Tibial artery (tissue), 4 donors: ENCODE measurements around the gene ZFHX2.

Source experiments
- DNase-seq, 2 donors: peaks; one replicate each; pipeline ENCODE4 v3.0.0-alpha.2; 2019
- H3K27ac ChIP-seq, 2 donors: fragments of 200-600 bp; sonication (generic) in 1 of 2; 1 replicate in 1 of 2; 2 replicates in 1 of 2; pipeline ENCODE4 v1.5.1; 2018 to 2019; ENCODE audit warnings: mild to moderate bottlenecking in 1 of 2
- H3K27me3 ChIP-seq, 2 donors: fragments of 200-600 bp; sonication (generic) in 1 of 2; one replicate each; pipeline versions ENCODE4 v1.5.1 to v1.6.0; 2016 to 2019
- H3K36me3 ChIP-seq, 3 donors: fragments of 200-600 bp; sonication (generic) in 2 of 3; one replicate each; pipeline ENCODE4 v1.5.1; 2016 to 2019; ENCODE audit warnings: mild to moderate bottlenecking in 2 of 3
- H3K4me1 ChIP-seq, 4 donors: fragments of 200-600 bp; sonication (generic) in 2 of 4; 1 replicate in 3 of 4; 2 replicates in 1 of 4; pipeline ENCODE4 v1.5.1; 2016 to 2019
- H3K4me3 ChIP-seq, 2 donors: fragments of 200-600 bp; sonication (generic) in 1 of 2; 1 replicate in 1 of 2; 2 replicates in 1 of 2; pipeline ENCODE4 v1.5.1; 2018 to 2019; ENCODE audit warnings: mild to moderate bottlenecking in 2 of 2
- H3K9me3 ChIP-seq, 3 donors: fragments of 200-600 bp; sonication (generic) in 1 of 3; one replicate each; pipeline ENCODE4 v1.5.1; 2016 to 2019
- CTCF ChIP-seq, 2 experiments: fragments of 200-600 bp in 1 of 2; fragments of 450-650 bp in 1 of 2; IDR thresholded peaks; one replicate each; pipeline ENCODE4 v1.5.1; 2017 to 2019; ENCODE audit warnings: antibody characterized with exemption in 2 of 2, mild to moderate bottlenecking in 1 of 2, moderate library complexity in 1 of 2
- intact Hi-C: fragments of 100-400 bp; cut with DNase I; formaldehyde crosslinking; loops from one replicate; pipeline ENCODE4 v1.15.0; 2023; ENCODE audit warnings: low total_unique reads

The ZFHX2 gene

GRCh38 chr14:23562822-23563472 is 11.4 kb upstream of the ZFHX2 start:
- no peak overlapping the region for H3K27ac ChIP-seq
- DNase-seq: no peak
- intact Hi-C loops: loop anchor here (2.0 kb wide), 1 partner anchor 86 kb away; no protein-coding TSS in a partner anchor

DNA sequence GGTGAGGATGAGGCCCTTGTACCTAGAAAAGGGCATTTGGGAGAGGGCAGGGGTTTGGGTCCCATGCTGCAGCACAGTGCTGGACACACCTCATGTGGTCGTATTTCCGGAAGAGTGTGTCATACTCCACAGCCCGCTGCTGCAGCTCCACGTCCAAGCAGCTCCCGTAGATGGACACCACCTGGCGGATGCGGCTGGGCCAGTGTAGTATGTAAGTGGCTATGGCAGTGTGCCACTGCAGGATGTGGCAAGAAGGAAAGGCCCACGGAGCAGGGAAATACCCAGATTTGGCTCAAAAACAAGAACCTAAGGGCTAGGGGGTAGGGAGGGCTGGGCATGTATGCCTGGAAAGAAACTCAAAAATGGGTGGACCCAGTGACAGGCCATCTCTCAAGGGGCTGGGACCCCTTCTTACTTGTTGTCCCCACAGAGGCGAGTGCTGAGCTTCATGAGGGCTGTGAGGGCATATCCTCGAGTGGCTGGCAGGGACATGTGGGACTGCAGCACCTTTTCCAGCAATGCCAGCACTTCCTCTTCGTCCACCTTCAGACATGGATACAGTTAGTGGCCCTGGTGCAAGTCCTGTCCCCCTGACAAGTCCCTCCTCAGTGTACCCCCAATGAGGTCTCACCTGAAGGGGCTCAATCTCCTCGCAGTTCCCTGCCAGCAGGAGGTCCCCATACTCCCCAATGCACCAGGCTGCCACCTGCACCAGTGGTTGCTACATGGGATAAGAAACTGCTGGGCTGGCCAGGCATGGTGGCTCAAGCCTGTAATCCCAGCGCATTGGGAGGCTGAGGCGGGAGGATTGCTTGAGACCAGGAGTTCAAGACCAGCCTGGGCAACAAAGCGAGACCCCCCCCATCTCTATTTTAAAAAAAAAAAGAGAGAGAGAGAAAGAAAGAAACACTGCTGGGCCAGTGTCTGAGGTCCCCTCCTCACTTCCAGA is 10.6 kb upstream of the ZFHX2 start:
- no peak for DNase-seq
- peaks cover 0 to 72% (median 0%) of the 10 kb centered on the region in 3 donors for H3K36me3 ChIP-seq
- intact Hi-C loops: loop anchor here (2.0 kb wide), 1 partner anchor 85 kb away; no protein-coding TSS in a partner anchor
- no peak overlapping the region for H3K27ac ChIP-seq
- peaks cover 0 to 6% of the 10 kb centered on the region in 2 donors for H3K27me3 ChIP-seq
- TF ChIP-seq CTCF (IDR thresholded peaks at IDR 0.05): no peak
- H3K4me1 ChIP-seq: peaks cover 0 to 23% (median 12%) of the 10 kb centered on the region in 4 donors
- H3K4me3 ChIP-seq: no peak overlapping the region
- H3K9me3 ChIP-seq: no peaks in the 10 kb centered on the region

More at GRCh38 chr14:23562822-23563472, 11.4 kb upstream of the ZFHX2 start:
- Histone ChIP-seq H3K9me3 (no peaks in the 10 kb centered on the region), H3K27me3 (peaks cover 0 to 6% of the 10 kb centered on the region in 2 donors), H3K4me1 (peaks cover 0 to 20% (median 8%) of the 10 kb centered on the region in 4 donors), H3K4me3 (no peak overlapping the region), H3K36me3 (peaks cover 0 to 70% (median 0%) of the 10 kb centered on the region in 3 donors)
- TF ChIP-seq CTCF (IDR thresholded peaks at IDR 0.05): peak; percentile 73 to 95

- Histone ChIP-seq H3K4me3 (no peak overlapping the region), H3K4me1 (peaks cover 0 to 23% (median 16%) of the 10 kb centered on the region in 4 donors), H3K36me3 (peaks cover 0 to 72% (median 0%) of the 10 kb centered on the region in 3 donors), H3K9me3 (no peaks in the 10 kb centered on the region), H3K27ac (no peak overlapping the region), H3K27me3 (peaks cover 0 to 5% of the 10 kb centered on the region in 2 donors)
- no peak for DNase-seq
- TF ChIP-seq CTCF (IDR thresholded peaks at IDR 0.05): no peak
- intact Hi-C loops: no loop called here
These were observed 9.7 kb upstream of the ZFHX2 start for GRCh38 chr14:23561259-23561658.

- Histone ChIP-seq H3K9me3 (no peaks in the 10 kb centered on the region), H3K4me1 (peaks cover 0 to 28% (median 19%) of the 10 kb centered on the region in 4 donors), H3K27ac (no peak overlapping the region), H3K4me3 (no peak overlapping the region), H3K36me3 (peaks cover 0 to 60% (median 0%) of the 10 kb centered on the region in 3 donors), H3K27me3 (no peaks in the 10 kb centered on the region)
- intact Hi-C loops: loop anchor here (10.0 kb wide), 1 partner anchor 235 kb away; the partner anchor contains the start of gene PABPN1
- TF ChIP-seq CTCF (IDR thresholded peaks at IDR 0.05): no peak
- DNase-seq: no peak
These were observed 8.5 kb upstream of the ZFHX2 start for GRCh38 chr14:23559926-23560520.
